AG09319 (cell line): ENCODE data around the gene TLX2.

Source experiments
- DNase-seq: peaks from one replicate; pipeline ENCODE4 v3.0.0-alpha.2; 2010; ENCODE audit warnings: low read depth; ENCODE audit errors: extremely low read depth
- CTCF ChIP-seq: IDR thresholded peaks from 2 replicates; pipeline ENCODE4 v1.5.1; 2011; ENCODE audit warnings: low read depth, mild to moderate bottlenecking, inconsistent platforms, low read length, moderate library complexity

The TLX2 gene

GRCh38 chr2:74522516-74522915, 8.3 kb downstream of the TLX2 start:
- no peak for DNase-seq
- TF ChIP-seq CTCF, result no peak

- no peak for DNase-seq
- TF ChIP-seq CTCF, result no peak
Measured at GRCh38 chr2:74524005-74524404, 9.8 kb downstream of the TLX2 start.

- no peak for TF ChIP-seq CTCF
- no peak for DNase-seq
Measured at GRCh38 chr2:74524955-74525716, 10.9 kb downstream of the TLX2 start.

GRCh38 chr2:74525717-74526648, 11.7 kb downstream of the TLX2 start, which contains the start of gene DQX1:
Gene DQX1 (minus strand): TSS chr2:74526231. CDS start chr2:74525729, 502 bp downstream.
- no peak for TF ChIP-seq CTCF
- no peak for DNase-seq

- DNase-seq, result no peak
- no peak for TF ChIP-seq CTCF
Measured at GRCh38 chr2:74526649-74527230, 12.5 kb downstream of the TLX2 start.

- TF ChIP-seq CTCF, result no peak
- no peak for DNase-seq
Measured at GRCh38 chr2:74527741-74528140, 13.5 kb downstream of the TLX2 start.
